Fibroblast of villous mesenchyme (primary cell): ENCODE results near the gene GPHN. TPM values are rescaled to one million over a fixed set of nuclear protein-coding genes. Genes with fewer than 3 reads are reported as not detected.
A peak's percentile ranks its signal among the peaks of the same experiment; 100 is the strongest.
"Not testable (repeated sequence)": the region's sequence is repeated elsewhere in the genome, so short reads cannot be mapped to it uniquely, and the experiment has no call there.

ENCODE experiments used
- DNase-seq: peaks from one replicate; pipeline ENCODE4 v3.0.0-alpha.2; 2010; ENCODE audit warnings: low read depth
- H3K4me3 ChIP-seq: 2 replicates; pipeline ENCODE4 v1.5.1; 2011; ENCODE audit warnings: low read depth, mild to moderate bottlenecking, low read length
- CTCF ChIP-seq: IDR thresholded peaks from 2 replicates; pipeline ENCODE4 v1.5.1; 2012; ENCODE audit warnings: low read depth, mild to moderate bottlenecking, low read length; ENCODE audit not compliant: insufficient read depth
- total RNA-seq: library from RNA; depleted of rRNA; stranded (reverse); fragments of >200 nt; gene quantifications from 2 replicates; pipeline ENCODE4 v1.2.3, GENCODE V29; 2012

Gene GPHN
- total RNA-seq, 1 donor, result 9.1 TPM

- no peak for TF ChIP-seq CTCF
- H3K4me3 ChIP-seq, result no peak overlapping the region
- DNase-seq, result no peak
Measured at GRCh38 chr14:66496911-66497310, 11.0 kb upstream of the GPHN start.

GRCh38 chr14:66498311-66498710, 9.6 kb upstream of the GPHN start:
- peak; percentile 44 for DNase-seq
- TF ChIP-seq CTCF, result no peak
- H3K4me3 ChIP-seq, result no peak overlapping the region

- no peak for DNase-seq
- H3K4me3 ChIP-seq, result no peak overlapping the region
- no peak for TF ChIP-seq CTCF
Measured at GRCh38 chr14:66501592-66501991, 6.4 kb upstream of the GPHN start.

- not testable (repeated sequence) for H3K4me3 ChIP-seq, DNase-seq
Measured at GRCh38 chr14:66502836-66503235, 5.1 kb upstream of the GPHN start.

- DNase-seq, result no peak
- TF ChIP-seq CTCF, result no peak
- no peak overlapping the region for H3K4me3 ChIP-seq
Measured at GRCh38 chr14:66503532-66503931, 4.4 kb upstream of the GPHN start.

- no peak for DNase-seq
- TF ChIP-seq CTCF, result no peak
- H3K4me3 ChIP-seq, result peak overlapping the region; percentile 87
Measured at GRCh38 chr14:66507181-66507721, 696 bp upstream of the GPHN start.

GRCh38 chr14:66508547-66508845, 549 bp downstream of the GPHN start:
- no peak for TF ChIP-seq CTCF
- peak overlapping the region; percentile 87 for H3K4me3 ChIP-seq
- no peak for DNase-seq
